ENCODE measurements around the gene IGF1R.

Gene IGF1R

DNA sequence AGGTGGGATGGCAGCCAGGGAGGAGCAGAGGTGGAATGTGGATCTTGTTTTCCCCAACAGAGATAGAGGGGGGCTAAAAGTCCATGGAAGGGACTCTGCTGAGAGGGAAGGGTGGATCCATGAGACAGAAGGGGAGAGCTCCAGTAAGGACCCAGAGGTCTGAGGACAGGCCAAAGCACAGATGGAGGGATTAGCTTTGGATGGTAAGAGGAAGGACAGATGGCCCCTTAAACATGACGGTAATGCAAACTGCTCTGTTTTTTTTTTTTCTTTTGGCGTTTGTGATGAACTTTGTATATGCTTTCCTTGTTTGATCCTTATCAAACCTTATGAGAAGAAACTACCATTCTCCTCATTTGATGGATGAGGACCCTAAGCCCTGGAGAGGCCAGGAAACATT is 96.2 kb downstream of the IGF1R start:
- no peak for DNase-seq (ENCODE audit: low read depth in 4 of 4, low spot score in 1 of 4)

DNA sequence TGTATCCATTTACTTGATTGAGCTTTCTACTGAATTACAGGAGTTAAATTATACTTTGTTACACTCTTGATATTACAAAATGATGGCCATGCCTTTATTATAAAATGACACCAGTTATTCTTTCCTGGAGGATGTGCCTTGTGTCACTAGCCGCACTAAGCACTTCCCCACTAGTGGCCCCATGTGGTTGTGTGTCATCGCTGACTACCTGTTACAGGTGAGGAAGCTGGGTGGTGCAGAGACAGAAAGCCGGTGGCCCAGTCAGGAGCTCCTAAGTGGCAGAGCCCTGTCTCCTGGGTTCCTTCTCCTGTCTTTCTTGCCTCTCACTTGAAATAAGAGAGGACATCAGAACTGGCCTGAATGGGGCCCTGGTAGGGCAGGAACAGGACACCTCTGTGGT is 96.8 kb downstream of the IGF1R start:
- no peak for DNase-seq (ENCODE audit: low read depth in 4 of 4, low spot score in 1 of 4)

DNA sequence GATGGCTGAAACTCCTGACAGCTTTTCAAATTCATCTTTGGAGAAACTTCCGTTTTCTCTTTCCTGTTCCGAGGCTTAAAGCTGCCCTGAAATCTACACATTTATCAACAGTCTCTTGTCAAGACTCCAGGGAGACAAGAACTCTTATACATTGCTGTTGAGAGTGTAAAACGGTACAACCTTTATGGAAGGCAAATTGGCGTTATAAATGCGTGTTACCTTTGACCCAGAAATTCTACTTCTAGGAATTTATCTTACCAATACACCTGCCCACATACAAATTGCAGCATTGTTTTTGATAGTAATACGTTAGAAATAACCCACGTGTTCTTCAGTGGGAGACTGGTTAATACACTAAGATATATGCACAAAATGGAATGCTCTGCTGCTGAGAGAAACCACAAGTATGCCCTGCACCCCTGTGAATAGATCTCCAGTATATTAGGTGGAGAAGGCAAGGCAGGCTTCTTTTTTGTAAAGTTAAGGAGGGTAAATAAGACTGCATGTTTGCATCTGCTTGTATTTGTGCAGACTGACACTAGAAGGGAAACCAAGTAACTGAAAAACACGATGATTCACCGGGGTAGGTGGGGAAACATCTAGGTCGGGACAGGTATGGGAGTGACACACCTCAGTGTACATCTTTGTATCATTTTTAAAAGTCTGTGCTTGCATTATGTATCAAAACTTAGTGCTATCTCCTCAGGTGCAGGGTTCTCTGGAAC is 97.5 kb downstream of the IGF1R start:
- DNase-seq (ENCODE audit: low read depth in 4 of 4, low spot score in 1 of 4) = no peak

DNA sequence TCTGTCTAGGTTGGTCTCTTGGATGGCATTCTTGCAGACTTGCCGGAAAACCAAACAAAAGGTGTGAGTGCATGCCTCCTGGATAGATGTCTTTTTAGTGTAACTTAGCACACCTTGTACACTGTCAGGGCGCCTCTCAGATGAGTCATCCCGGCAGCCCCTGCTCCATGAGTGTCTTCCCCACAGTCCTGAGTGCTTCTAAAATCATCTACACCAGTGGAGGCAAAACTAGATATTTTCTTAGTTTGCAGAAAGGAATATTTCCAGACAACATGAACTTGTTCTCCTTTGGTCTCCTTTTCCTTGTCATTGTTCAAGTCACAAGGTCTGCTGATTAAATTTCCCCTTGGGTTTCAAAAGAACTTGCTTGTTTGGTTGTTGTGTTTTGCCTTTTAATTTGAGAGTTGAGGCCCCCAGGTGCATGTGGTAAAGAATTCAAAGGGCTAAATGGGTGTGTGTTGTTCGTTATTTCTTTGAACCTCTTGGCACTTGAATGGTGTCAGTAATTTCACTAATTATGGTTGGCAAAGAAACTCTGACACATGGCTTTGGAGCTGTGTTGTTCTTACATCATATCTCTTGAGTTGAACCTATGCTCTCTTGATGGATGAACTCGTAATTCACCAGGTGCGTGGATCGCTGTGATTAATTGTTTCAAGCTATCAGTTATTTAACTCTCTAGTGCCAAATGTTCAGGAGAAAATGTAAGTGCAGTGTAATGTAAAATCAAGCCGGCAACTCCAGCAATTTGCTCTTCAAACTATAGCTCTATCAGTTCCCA is 98.2 kb downstream of the IGF1R start:
- DNase-seq (ENCODE audit: low read depth in 4 of 4, low spot score in 1 of 4) = no peak

DNA sequence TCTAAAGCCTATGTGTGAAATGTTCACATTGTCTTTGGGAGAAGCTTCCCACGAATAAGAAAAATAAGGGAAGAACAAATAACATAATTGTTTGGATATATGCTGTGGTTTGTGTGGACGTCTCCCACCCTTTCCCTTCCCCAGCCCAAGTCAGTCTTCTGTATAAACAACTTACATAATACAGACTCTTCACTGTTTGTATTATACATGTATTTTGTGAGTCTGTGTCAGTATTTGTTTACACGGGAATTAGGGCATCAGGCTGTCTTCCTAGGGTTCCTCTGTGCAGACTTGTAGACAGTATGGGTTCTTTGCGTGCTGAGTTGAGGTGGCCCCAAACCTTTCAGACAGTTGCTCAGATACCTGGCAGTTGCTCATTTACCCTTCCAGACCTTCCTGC is 103.4 kb downstream of the IGF1R start:
- no peak for DNase-seq (ENCODE audit: low read depth in 4 of 4, low spot score in 1 of 4)

DNA sequence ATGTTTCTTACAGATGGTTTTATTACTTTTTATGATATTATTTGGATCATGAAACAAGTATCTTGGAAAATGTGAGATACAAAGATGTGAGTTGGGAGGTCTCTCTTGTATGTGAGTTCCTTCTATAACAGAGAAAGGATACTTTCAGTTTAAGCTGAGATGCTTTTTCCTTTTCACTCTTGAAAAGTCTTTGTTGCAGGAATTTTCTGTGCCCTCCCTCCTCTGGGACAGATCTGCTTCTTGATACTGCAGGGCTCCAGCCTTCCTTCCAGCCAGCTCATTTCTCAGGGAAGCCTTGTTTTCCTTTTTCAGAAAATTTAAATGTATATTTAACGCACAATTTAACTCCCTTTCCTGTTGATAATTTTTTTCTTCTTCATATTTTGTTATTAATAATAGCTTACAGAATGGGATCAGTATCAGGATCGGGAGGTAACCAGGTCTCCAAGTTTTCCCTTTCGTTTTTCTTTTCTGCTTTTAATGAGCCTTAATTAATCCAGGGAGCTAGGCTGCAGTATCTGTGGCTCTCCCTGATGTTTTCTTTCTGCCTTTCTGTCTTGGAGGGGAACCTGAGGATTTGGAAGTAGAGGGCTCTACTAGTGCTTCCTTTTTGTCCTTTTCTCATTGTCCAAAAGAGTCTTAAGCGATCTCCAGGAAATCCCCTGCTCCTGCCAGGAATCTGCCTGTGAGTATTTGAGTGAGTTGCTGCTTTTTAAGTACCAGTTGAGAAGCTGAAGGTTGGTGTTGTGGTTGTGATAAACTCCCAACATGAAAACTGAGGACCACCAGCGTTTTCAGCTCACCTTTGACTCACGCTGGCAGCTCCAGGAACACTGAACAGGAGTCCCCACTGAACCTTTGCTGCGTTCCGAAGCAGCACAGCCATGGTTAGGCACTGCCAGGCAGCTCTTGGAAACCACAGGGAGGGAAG is 105.7 kb downstream of the IGF1R start:
- DNase-seq (ENCODE audit: low read depth in 4 of 4, low spot score in 1 of 4) = no peak

DNA sequence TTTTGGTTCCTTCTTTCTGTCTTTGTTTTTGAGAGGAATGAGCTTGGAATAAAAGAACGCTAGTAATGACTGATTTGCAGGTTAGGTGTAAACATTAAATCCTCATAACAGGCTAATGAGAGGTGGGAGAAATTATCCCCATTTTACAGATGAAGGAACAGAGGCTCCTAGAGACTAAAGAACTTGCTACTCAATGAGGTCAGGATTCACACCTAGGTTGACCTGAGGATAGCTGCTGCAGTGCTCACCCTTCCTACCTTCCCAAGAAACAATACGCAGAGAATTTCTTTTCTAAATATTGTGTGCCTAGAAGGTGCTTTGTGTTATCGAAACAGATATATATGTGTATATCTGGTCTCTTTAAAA is 106.3 kb downstream of the IGF1R start:
- DNase-seq (ENCODE audit: low read depth in 4 of 4, low spot score in 1 of 4) = no peak

DNA sequence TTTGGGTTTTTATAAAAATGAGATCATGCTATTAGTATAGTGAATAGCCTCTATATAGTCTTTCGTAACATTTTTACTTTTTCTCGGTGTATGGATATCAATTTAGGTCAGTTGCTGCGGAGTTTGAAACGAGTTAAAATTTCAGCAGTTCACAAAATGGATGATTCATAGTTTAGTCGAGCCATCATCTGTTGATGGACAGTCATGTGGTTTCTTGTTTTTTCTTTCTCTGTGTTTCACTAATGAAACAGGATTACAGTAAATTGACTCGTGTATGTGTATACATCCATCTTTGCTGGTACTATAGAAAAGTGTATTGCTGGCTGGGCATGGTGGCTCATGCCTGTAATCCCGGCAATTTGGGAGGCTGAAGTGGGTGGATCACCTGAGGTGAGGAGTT is 106.8 kb downstream of the IGF1R start:
- no peak for DNase-seq (ENCODE audit: low read depth in 4 of 4, low spot score in 1 of 4)

DNA sequence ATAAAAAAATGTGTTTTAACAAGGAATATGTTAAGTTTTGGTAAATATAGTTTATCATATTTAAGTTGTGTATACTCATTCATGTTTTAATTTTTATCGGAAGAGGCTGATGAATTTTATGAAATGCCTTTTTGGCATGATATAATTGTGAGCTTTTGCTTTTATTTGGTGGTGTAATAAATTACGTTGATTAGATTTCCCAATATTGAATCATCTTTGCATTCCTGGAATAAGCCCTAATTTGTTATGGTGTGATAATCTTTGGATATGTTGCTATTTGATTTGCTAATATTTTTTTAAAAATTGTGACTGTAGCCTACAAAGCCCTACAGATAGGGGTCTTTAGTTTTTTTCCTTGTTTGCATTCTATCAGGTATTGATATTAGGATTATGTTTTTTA is 107.4 kb downstream of the IGF1R start:
- DNase-seq (ENCODE audit: low read depth in 4 of 4, low spot score in 1 of 4) = no peak

DNA sequence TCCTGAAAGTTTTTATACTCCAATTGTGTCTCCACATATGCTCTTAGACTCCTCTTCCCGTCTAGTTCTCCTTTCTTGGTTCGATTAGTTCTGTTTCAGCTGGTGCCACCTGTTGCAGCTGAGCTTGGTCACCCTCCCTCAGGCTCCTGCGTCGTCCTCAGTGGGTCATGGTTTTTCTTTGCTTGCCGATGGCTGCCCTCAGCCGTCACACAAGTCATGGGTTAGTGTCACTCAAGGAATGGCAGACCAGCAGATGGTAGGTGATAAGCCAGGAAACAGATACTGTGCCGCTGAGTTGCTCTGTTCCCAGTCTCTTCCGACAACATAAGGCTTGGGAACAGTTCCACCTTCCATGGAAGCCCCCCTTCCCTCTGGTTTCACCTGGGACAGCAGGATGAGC is 109.9 kb downstream of the IGF1R start:
- no peak for DNase-seq (ENCODE audit: low read depth in 4 of 4, low spot score in 1 of 4)

DNA sequence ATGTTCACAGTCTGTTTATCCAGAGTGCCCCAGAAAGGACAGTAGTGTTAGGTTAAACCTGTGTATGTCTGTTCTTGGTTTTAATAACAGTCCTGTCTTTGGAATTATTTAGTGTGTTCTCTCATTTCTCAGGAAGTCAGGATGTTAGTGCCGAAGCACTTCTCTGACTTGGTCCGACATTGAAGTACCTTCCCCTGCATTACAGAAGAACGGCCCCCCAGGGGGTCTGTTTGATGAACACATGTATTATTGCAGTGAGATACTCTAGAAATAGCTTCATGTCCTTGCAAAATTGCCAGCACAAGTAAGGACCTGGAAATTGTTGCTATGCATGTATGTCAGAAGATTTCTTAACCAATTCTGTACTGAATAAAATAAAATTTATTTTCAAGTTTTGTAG is 110.9 kb downstream of the IGF1R start:
- DNase-seq (ENCODE audit: low read depth in 4 of 4, low spot score in 1 of 4) = no peak

DNA sequence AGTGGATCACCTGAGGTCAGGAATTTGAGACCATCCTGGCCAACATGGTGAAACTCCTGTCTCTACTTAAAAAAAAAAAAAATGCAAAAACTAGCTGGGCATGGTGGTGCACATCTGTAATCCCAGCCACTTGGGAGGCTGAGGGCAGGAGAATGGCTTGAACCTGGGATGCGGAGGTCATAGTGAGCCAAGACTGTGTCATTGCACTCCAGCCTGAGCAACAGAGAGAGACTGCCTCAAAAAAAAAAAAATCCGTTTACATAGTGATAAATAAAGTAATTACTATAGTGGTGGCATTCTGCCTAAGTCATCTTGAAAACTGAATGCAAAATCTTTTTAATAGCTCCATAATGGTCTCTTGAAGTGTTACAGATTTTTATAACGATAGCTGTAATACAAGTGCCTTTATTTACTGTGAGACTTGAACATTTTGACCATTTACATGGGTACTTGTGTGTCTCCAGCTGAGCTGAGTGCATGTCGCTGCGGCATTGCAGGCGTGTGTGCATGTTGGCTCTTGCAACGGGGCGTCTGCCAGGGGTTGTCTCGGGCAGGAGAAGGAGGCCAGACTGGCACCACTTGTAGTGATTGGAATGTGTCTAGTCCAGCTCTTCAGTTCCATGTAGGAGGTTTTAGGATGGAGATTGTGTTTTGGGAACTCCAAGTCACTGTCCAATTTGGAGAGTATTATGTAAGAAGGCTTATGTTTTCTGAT is 111.9 kb downstream of the IGF1R start:
- no peak for DNase-seq (ENCODE audit: low read depth in 4 of 4, low spot score in 1 of 4)

DNA sequence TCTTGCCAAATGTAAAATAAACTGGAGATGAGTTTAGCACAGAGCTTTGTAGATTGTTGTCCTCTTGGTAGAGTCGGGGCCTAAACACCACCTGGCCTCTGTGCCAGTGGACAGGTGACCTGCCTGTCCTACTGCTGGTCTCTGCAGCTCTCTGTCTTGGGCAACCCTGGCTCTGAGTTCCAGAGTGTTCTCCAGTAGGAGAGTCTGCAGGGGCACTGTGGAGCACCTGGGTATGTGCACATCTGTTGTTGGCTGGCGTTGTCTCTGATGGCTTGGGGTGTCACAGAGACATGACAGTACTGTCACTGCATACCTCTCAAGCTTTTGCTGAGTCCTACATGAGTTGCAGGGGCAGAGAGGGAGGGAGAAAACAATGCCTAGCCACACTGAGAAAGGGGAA is 112.6 kb downstream of the IGF1R start:
- no peak for DNase-seq (ENCODE audit: low read depth in 4 of 4, low spot score in 1 of 4)

DNA sequence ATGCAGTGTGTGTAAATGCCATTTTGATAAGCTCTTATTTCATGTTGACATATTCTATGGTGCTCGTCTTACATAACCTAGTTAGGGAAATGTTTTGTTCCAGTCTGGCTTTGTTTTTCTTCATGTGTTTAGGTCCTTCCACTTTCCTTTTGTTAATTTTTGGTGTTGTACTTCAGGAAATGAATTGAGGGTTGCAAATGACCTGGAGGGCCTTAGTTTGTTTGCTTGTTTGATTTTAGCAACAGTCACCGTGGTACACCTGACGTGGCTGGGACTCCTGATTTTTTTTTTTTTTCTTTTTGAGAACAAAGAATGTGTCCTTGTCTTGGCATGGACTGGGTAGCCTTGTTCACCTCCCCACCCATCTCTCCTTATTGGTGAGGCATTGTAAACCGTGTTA is 114.8 kb downstream of the IGF1R start:
- DNase-seq (ENCODE audit: low read depth in 4 of 4, low spot score in 1 of 4) = no peak

DNA sequence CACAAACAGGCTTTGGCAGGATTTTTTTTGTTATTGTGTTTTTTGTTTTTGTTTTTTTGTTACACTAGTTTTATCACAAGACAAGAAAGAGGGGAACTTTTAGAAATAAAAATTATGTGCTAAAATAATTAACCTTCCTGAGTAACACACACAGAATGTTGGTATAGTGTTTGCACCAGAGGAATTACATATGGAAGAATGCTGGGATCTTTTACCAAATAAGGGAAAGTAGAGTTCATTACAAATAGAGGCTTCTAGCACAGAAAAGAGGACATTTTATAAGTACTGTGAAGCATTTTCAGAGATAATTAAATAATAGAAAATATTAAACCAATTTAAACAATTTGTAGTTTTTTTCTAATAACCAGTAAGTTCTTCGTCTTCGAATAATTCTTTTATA is 116.0 kb downstream of the IGF1R start:
- no peak for DNase-seq (ENCODE audit: low read depth in 4 of 4, low spot score in 1 of 4)

DNA sequence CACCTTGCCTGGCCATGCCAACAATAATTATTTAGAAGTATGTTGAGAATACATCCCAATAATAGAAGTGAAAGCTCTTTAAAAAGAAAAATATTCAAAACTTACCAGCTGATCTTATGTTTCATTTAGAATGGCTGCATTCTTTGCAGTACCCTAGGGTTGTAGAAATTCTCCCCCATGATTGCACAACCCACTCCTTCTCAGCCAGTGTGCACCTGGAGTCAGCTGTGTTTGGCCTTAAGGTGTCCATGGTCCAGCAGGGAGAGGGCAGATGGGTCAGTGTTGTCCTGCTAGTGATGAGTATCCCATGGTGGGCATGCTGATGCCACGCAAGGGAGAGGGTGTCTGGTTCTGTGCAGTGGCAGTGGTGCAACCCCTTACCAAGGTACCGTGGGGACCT is 117.3 kb downstream of the IGF1R start:
- no peak for DNase-seq (ENCODE audit: low read depth in 4 of 4, low spot score in 1 of 4)

DNA sequence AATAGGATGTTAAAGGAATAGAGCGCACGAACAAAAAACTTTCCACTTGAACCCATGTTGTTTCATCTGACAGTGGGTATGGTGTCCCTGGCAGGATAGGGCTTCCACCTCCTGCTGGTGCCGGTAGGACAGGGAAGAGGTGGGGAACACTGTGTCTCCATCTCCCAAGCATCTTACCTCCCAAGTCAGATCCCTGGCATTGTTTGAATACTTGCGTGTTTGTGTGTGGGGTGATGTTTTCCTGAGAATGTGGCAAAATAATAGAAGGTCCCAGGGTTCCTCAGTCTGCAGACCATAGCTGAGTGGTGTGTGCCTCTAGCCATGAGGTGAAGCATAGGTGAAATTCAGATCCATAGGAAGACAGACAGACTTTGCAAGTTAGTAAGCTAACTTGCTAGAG is 119.4 kb downstream of the IGF1R start:
- no peak for DNase-seq (ENCODE audit: low read depth in 4 of 4, low spot score in 1 of 4)

DNA sequence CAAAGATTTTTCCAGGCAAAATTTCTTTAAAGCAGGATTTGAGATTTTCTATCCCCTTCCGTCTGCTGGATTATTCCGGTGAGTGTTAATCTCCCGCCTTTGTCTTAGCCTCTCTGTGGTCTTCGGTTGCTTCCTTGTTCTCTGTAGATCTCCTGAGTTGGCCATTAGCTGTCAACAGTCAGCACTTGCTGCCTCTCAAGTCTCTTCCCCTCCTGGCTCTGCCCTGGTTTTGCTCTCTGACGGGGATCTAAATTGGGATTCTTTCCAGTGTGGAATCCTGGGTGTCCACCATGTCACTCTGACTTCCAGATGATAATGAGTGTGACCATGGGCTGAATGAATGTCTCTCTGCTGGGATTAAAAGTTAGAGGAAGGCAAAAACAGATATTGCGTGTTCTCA is 121.5 kb downstream of the IGF1R start:
- DNase-seq (ENCODE audit: low read depth in 4 of 4, low spot score in 1 of 4) = no peak

DNA sequence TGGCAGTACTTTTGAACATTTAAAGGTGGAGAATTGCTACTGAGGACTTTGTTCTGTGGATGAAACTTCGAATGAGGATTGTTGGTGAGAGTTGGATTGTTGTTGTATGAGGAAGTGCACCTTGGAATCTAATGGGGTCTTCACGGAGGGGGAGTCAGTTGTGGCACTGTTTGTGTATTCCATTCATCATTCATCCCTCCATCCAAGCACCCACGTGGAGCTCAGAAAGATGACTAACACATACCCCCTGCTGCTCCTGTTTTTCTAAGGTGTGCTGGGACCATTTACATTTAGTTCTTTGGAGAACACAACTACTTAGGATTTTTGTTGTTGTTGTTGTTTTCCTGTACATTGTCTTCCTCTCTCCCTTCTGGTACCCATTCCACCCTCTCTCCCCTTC is 122.6 kb downstream of the IGF1R start:
- DNase-seq (ENCODE audit: low read depth in 4 of 4, low spot score in 1 of 4) = no peak

DNA sequence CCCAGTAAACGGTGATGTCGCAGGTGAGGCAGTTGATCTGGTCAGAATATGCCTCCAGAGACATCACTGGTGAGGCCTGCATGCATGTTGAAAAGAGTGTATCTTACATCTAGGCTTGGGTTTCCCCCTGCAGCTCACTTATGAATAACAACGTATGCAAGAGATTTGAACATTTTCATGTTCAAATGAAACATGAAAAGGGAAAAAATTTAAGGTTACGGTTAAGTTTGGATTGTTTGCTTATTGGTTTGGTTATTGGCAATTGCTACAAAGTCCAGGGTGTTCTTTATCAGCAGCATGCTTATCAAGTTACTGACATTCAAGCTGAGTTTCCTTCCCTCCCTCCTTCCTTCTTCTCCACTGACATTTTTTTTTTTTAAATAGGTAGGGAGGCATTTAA is 123.2 kb downstream of the IGF1R start:
- DNase-seq (ENCODE audit: low read depth in 4 of 4, low spot score in 1 of 4) = no peak

DNA sequence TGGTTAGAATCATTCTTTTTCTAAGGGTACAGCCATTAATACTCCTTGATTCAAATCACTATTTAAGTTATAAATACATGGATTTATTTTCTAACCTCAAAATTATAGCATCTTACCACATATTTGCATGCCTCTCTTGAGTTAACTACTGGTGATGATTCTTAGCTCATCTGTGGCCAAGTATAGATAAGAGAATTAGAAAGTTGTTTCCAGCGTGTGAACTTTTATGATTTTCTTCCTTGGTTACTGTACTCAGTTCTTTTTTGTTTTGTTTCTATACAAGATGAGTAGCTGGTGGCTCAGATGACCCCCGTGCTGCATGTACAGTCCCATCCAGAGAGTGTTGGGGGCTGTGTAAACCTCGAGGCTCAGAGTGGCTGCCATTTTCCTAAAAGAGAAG is 124.6 kb downstream of the IGF1R start:
- DNase-seq (ENCODE audit: low read depth in 4 of 4, low spot score in 1 of 4) = no peak
